PC-3 (cell line): ENCODE data around the gene GDF7. TPM values are rescaled to one million over a fixed set of nuclear protein-coding genes. Genes with fewer than 3 reads are reported as not detected.

Source experiments
- ATAC-seq: fragments of 200-7000 bp; cut with Tn5 transposase; 2 replicates; pipeline ENCODE4 v1.9.1; 2020; ENCODE audit warnings: mild to moderate bottlenecking, moderate library complexity
- BruUV-seq: library from RNA; stranded (reverse); fragments of 400-500 nt; replicated peaks from 2 replicates; lab custom pipeline; 2021; lab: Mats Ljungman, UMichigan
- CTCF ChIA-PET: fragments of 300-600 bp; sonication (Branson Sonifier 250); formaldehyde crosslinking; loops from one replicate; lab custom pipeline; 2022; ENCODE audit warnings: antibody characterized with exemption; lab: Charles Lee
- POLR2A ChIA-PET: fragments of 300-600 bp; sonication (Branson Sonifier 250); formaldehyde crosslinking; loops from one replicate; lab custom pipeline; 2022; ENCODE audit warnings: antibody characterized with exemption; ENCODE audit not compliant: unreplicated experiment; lab: Charles Lee
- DNase-seq: peaks from one replicate; pipeline ENCODE4 v3.0.0-alpha.2; 2015
- H2AFZ ChIP-seq: fragments of 300-600 bp; sonication (generic); 2 replicates; pipeline ENCODE4 v1.6.0; 2016; ENCODE audit warnings: antibody characterized with exemption, low read length
- H3F3A ChIP-seq: fragments of 300-600 bp; sonication (generic); one replicate; pipeline ENCODE4 v1.6.0; 2017; ENCODE audit warnings: antibody characterized with exemption, low read length, control low read depth, mild to moderate bottlenecking; ENCODE audit not compliant: unreplicated experiment
- H3K27ac ChIP-seq: fragments of 300-600 bp; sonication (generic); 2 replicates; pipeline ENCODE4 v1.5.1; 2016; ENCODE audit warnings: mild to moderate bottlenecking, low read length
- H3K27me3 ChIP-seq: fragments of 300-600 bp; sonication (generic); 2 replicates; pipeline ENCODE4 v1.6.1; 2016; ENCODE audit warnings: low read length, mixed read lengths
- H3K36me3 ChIP-seq: fragments of 300-600 bp; sonication (generic); 2 replicates; pipeline ENCODE4 v1.6.1; 2016; ENCODE audit warnings: low read depth, mixed run types, low read length, mixed read lengths
- H3K4me1 ChIP-seq: fragments of 300-600 bp; sonication (generic); 2 replicates; pipeline ENCODE4 v1.5.1; 2016; ENCODE audit warnings: low read length; ENCODE audit not compliant: insufficient read depth
- H3K4me2 ChIP-seq: fragments of 300-600 bp; sonication (generic); 2 replicates; pipeline ENCODE4 v1.6.0; 2016; ENCODE audit warnings: low read length
- H3K4me3 ChIP-seq: fragments of 300-600 bp; sonication (generic); 2 replicates; pipeline ENCODE4 v1.5.1; 2016; ENCODE audit warnings: mild to moderate bottlenecking, low read length, mixed read lengths
- H3K79me2 ChIP-seq: fragments of 300-600 bp; sonication (generic); 2 replicates; pipeline ENCODE4 v1.6.1; 2017; ENCODE audit warnings: low read length, mixed read lengths
- H3K9ac ChIP-seq: fragments of 300-600 bp; sonication (generic); 2 replicates; pipeline ENCODE4 v1.6.0; 2016; ENCODE audit warnings: mild to moderate bottlenecking, low read length
- H3K9me2 ChIP-seq: fragments of 300-600 bp; sonication (generic); replicated peaks from 2 replicates; pipeline ENCODE4 v1.6.1; 2016; ENCODE audit warnings: mixed run types, low read length, mixed read lengths
- H3K9me3 ChIP-seq: fragments of 300-600 bp; sonication (generic); 2 replicates; pipeline ENCODE4 v1.6.1; 2016; ENCODE audit warnings: low read length, mixed read lengths
- H4K20me1 ChIP-seq: fragments of 300-600 bp; sonication (generic); 2 replicates; pipeline ENCODE4 v1.6.1; 2016; ENCODE audit warnings: low read length, mixed read lengths
- EZH2 ChIP-seq: fragments of 300-600 bp; sonication (generic); IDR thresholded peaks from one replicate; pipeline ENCODE4 v1.6.1; 2017; ENCODE audit warnings: antibody characterized with exemption, mild to moderate bottlenecking, low read length; ENCODE audit not compliant: unreplicated experiment
- EZH2phosphoT487 ChIP-seq: fragments of 300-600 bp; sonication (generic); IDR thresholded peaks from 2 replicates; pipeline ENCODE4 v1.6.1; 2018; ENCODE audit warnings: mild to moderate bottlenecking, antibody characterized with exemption, low read length, borderline replicate concordance
- intact Hi-C: fragments of 100-400 bp; cut with micrococcal nuclease; formaldehyde crosslinking; loops from 2 replicates; pipeline ENCODE4 v1.9.0; 2023
- total RNA-seq: library from RNA; depleted of rRNA; stranded (reverse); fragments of >200 nt; gene quantifications from 2 replicates; pipeline ENCODE4 v1.2.3, GENCODE V29; 2014
- TF ChIP-seq, protein P1 (sequence below): fragments of 300-600 bp; sonication (generic); conservative IDR thresholded peaks from 2 replicates; pipeline ENCODE4 v1.5.1; 2017; ENCODE audit warnings: antibody characterized with exemption, low read depth, mild to moderate bottlenecking, low read length

Gene GDF7
- total RNA-seq, 1 experiment from 2014 or later = 0.04 TPM

DNA sequence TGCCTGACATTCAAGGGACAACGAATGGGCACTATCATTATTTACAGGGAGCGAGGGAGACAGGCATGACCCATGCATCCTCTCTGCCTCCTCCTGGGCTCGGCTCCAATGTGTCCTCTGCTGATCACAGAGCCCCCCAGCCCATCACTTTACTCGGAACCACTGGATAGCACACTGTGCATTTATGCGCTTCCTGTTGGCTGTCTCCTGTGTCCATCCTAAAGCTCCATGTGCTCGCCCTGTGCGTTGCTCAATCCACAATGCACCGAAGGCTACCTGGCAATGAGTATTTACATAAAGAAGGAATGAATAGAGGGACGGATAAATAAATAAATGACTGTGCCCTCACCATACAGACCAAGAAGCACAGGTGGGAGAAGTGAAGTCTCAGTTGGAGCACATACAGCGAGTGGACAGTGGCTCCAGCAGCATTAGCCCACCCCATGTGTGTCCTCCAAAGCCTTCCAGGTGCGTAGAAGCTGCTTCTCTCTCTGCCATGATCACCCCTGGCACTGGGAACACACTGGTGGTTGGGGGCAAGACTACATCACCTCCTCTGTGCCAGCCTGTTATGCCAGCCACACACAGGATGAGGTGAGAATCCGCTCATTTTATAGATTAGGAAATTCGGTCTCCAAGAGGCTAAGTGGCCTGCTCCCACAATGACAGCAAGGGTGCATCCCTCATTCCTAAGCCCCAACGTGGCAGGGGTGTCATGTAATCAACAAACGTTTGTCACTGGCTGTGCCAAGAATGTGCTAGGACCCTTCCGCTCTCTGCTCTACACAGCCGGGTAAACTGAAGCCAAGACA, 2.3 kb upstream of the GDF7 start:
- no peaks in the 10 kb centered on the region for H3K9me2 ChIP-seq
- H3K27ac ChIP-seq = no peak overlapping the region
- ChIA-PET CTCF (interaction anchor here (0.6 kb wide), 1 partner anchor 12 kb away, joined by 4 read pairs; no protein-coding TSS in a partner anchor), POLR2A (no interaction called here)
- H4K20me1 ChIP-seq = no peaks in the 10 kb centered on the region
- H3K4me1 ChIP-seq = peaks cover 10% of the 10 kb centered on the region
- no TSS peak for BruUV-seq
- H3K4me2 ChIP-seq = no peak overlapping the region
- H3F3A ChIP-seq = no peaks in the 10 kb centered on the region
- H3K4me3 ChIP-seq = no peak overlapping the region
- no peaks in the 10 kb centered on the region for H3K36me3 ChIP-seq
- no peaks in the 10 kb centered on the region for H3K79me2 ChIP-seq
- intact Hi-C loops = no loop called here
- no peak overlapping the region for H3K9ac ChIP-seq
- H3K9me3 ChIP-seq = no peaks in the 10 kb centered on the region
- no peak for TF ChIP-seq EZH2
- TF ChIP-seq, protein P1, sequence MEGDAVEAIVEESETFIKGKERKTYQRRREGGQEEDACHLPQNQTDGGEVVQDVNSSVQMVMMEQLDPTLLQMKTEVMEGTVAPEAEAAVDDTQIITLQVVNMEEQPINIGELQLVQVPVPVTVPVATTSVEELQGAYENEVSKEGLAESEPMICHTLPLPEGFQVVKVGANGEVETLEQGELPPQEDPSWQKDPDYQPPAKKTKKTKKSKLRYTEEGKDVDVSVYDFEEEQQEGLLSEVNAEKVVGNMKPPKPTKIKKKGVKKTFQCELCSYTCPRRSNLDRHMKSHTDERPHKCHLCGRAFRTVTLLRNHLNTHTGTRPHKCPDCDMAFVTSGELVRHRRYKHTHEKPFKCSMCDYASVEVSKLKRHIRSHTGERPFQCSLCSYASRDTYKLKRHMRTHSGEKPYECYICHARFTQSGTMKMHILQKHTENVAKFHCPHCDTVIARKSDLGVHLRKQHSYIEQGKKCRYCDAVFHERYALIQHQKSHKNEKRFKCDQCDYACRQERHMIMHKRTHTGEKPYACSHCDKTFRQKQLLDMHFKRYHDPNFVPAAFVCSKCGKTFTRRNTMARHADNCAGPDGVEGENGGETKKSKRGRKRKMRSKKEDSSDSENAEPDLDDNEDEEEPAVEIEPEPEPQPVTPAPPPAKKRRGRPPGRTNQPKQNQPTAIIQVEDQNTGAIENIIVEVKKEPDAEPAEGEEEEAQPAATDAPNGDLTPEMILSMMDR = no peak
- no peak for TF ChIP-seq EZH2phosphoT487
- DNase-seq = no peak
- H2AFZ ChIP-seq = no peak overlapping the region
- ATAC-seq = no peak
- peaks cover 43% of the 10 kb centered on the region for H3K27me3 ChIP-seq

DNA sequence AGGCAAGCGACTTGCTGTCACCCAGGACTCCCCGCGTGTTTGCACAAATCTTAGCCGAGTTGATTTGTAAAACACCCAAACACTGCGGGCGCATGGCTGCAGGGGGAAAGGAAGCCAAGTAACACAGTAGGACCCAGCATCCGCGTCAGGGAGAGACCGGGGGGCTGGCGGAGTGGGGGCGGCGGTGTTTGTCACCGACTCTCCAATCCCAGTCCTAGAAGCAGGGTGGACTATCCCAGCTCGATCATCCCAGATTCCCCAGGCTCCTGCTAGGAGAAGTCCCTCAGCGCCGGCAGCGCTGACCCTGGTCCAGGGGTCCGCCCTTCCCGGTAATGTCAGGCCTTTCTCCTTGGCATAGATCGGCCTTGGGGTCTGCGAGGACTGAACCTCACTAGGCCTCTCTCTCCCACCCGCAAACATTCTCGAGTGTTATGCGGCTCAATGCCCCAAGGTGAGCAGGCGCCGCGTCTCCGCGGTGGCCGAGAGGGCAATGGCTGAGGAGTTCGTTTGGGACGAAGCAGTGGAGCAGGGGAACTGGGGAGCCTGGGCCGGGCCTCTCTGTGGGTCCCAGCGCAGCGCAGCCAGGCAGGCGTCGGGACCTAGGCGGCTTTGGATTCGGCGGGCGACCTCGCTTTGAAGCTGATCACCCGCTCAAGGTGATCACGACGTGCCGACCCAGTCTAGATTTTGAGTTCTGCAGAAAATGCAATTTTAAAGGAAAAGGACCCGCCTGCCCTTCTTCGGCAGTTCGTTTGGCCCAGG, 1.5 kb upstream of the GDF7 start:
- intact Hi-C loops = no loop called here
- TF ChIP-seq EZH2 = no peak
- TF ChIP-seq, protein P1 = no peak
- TF ChIP-seq EZH2phosphoT487 = no peak
- no peaks in the 10 kb centered on the region for H3F3A ChIP-seq
- no peak overlapping the region for H3K4me3 ChIP-seq
- H3K9me2 ChIP-seq = no peaks in the 10 kb centered on the region
- BruUV-seq = no TSS peak
- peaks cover 43% of the 10 kb centered on the region for H3K27me3 ChIP-seq
- ChIA-PET CTCF (no interaction called here), POLR2A (no interaction called here)
- peaks cover 10% of the 10 kb centered on the region for H3K4me1 ChIP-seq
- H3K27ac ChIP-seq = no peak overlapping the region
- no peak for DNase-seq
- H4K20me1 ChIP-seq = no peaks in the 10 kb centered on the region
- H2AFZ ChIP-seq = no peak overlapping the region
- no peaks in the 10 kb centered on the region for H3K79me2 ChIP-seq
- no peak for ATAC-seq
- no peak overlapping the region for H3K9ac ChIP-seq
- no peaks in the 10 kb centered on the region for H3K9me3 ChIP-seq
- H3K4me2 ChIP-seq = no peak overlapping the region
- no peaks in the 10 kb centered on the region for H3K36me3 ChIP-seq

DNA sequence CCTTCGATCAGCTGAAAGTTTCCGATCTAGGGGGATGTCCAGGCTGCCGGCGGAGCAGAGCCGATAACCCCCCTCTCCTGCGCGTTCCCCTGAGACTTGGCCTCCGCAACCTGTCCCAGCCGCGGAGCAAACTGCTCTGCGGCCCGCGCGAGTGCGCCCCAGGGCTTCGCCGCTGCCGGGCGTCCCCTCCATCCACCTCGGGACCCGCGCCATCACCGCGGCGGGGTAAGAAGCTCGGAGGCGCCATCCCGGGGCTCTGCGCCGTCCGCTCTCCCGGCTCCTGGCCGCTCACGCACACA, 990 bp upstream of the GDF7 start:
- Histone ChIP-seq H3K27me3 (peaks cover 43% of the 10 kb centered on the region), H3K36me3 (no peaks in the 10 kb centered on the region), H3K79me2 (no peaks in the 10 kb centered on the region), H3F3A (no peaks in the 10 kb centered on the region), H3K4me1 (peaks cover 5% of the 10 kb centered on the region), H2AFZ (no peak overlapping the region), H3K9ac (no peak overlapping the region), H3K9me2 (no peaks in the 10 kb centered on the region), H3K27ac (no peak overlapping the region), H4K20me1 (no peaks in the 10 kb centered on the region), H3K9me3 (no peaks in the 10 kb centered on the region), H3K4me3 (no peak overlapping the region), H3K4me2 (no peak overlapping the region)
- DNase-seq (no peak), ATAC-seq (no peak)
- TF ChIP-seq EZH2 (no peak), EZH2phosphoT487 (no peak)
- TF ChIP-seq, protein P1 = no peak
- CTCF ChIA-PET = no interaction called here
- intact Hi-C loops = no loop called here
- no TSS peak for BruUV-seq
- POLR2A ChIA-PET = no interaction called here
